WERI-Rb-1 (cell line): ENCODE measurements around the gene LARGE1.

Source experiments
- DNase-seq: peaks from one replicate; pipeline ENCODE4 v3.0.0-alpha.2; 2020
- H3K27ac ChIP-seq: fragments of 250-450 bp; sonication (Bioruptor Pico); 2 replicates; pipeline ENCODE4 v1.5.1; 2020; ENCODE audit warnings: mild to moderate bottlenecking, moderate library complexity
- H3K27me3 ChIP-seq: fragments of 250-450 bp; sonication (Bioruptor Pico); 2 replicates; pipeline ENCODE4 v1.5.1; 2021; ENCODE audit warnings: mild to moderate bottlenecking, low read depth, moderate library complexity; ENCODE audit not compliant: insufficient read depth, severe bottlenecking
- H3K36me3 ChIP-seq: fragments of 250-450 bp; sonication (Bioruptor Pico); 2 replicates; pipeline ENCODE4 v1.5.1; 2020; ENCODE audit warnings: mild to moderate bottlenecking, moderate library complexity
- H3K4me3 ChIP-seq: 2 replicates; pipeline ENCODE4 v1.5.1; 2011; ENCODE audit warnings: low read depth, mild to moderate bottlenecking, control low read depth, low read length
- H3K9me3 ChIP-seq: fragments of 250-450 bp; sonication (Bioruptor Pico); 2 replicates; pipeline ENCODE4 v1.5.1; 2021; ENCODE audit warnings: mild to moderate bottlenecking, moderate library complexity; ENCODE audit not compliant: severe bottlenecking
- CTCF ChIP-seq: IDR thresholded peaks from 2 replicates; pipeline ENCODE4 v1.5.1; 2011; ENCODE audit warnings: low read depth, mild to moderate bottlenecking, control low read depth, inconsistent platforms, low read length

The LARGE1 gene

GRCh38 chr22:33350961-33351360 is 569.3 kb downstream of the LARGE1 start:
- Histone ChIP-seq H3K27ac (no peak overlapping the region), H3K4me3 (no peak overlapping the region), H3K9me3 (no peaks in the 10 kb centered on the region), H3K36me3 (no peaks in the 10 kb centered on the region), H3K27me3 (no peaks in the 10 kb centered on the region)
- TF ChIP-seq CTCF = no peak
- no peak for DNase-seq

GRCh38 chr22:33350491-33350890 is 569.8 kb downstream of the LARGE1 start:
- no peak overlapping the region for H3K4me3 ChIP-seq
- DNase-seq = no peak
- H3K9me3 ChIP-seq = no peaks in the 10 kb centered on the region
- no peak overlapping the region for H3K27ac ChIP-seq
- H3K27me3 ChIP-seq = no peaks in the 10 kb centered on the region
- no peak for TF ChIP-seq CTCF
- no peaks in the 10 kb centered on the region for H3K36me3 ChIP-seq

- no peaks in the 10 kb centered on the region for H3K27me3 ChIP-seq
- no peak overlapping the region for H3K4me3 ChIP-seq
- H3K9me3 ChIP-seq = no peaks in the 10 kb centered on the region
- no peak for DNase-seq
- no peak overlapping the region for H3K27ac ChIP-seq
- no peak for TF ChIP-seq CTCF
- H3K36me3 ChIP-seq = no peaks in the 10 kb centered on the region
Observed at GRCh38 chr22:33347002-33347401, 573.3 kb downstream of the LARGE1 start.

- DNase-seq = no peak
- no peak for TF ChIP-seq CTCF
- H3K27me3 ChIP-seq = no peaks in the 10 kb centered on the region
- H3K4me3 ChIP-seq = no peak overlapping the region
- H3K36me3 ChIP-seq = no peaks in the 10 kb centered on the region
- H3K9me3 ChIP-seq = no peaks in the 10 kb centered on the region
- H3K27ac ChIP-seq = no peak overlapping the region
Observed at GRCh38 chr22:33341611-33342010, 578.7 kb downstream of the LARGE1 start.

GRCh38 chr22:33337524-33337923 is 582.8 kb downstream of the LARGE1 start:
- no peaks in the 10 kb centered on the region for H3K36me3 ChIP-seq
- no peaks in the 10 kb centered on the region for H3K27me3 ChIP-seq
- TF ChIP-seq CTCF = no peak
- no peaks in the 10 kb centered on the region for H3K9me3 ChIP-seq
- no peak overlapping the region for H3K4me3 ChIP-seq
- DNase-seq = no peak
- H3K27ac ChIP-seq = no peak overlapping the region

- no peak for TF ChIP-seq CTCF
- DNase-seq = no peak
Observed at GRCh38 chr22:33335611-33336279, 584.5 kb downstream of the LARGE1 start.

More at GRCh38 chr22:33335611-33336279, 584.5 kb downstream of the LARGE1 start:
- H3K4me3 ChIP-seq = no peak overlapping the region
- H3K9me3 ChIP-seq = no peaks in the 10 kb centered on the region
- no peaks in the 10 kb centered on the region for H3K27me3 ChIP-seq
- no peak overlapping the region for H3K27ac ChIP-seq
- no peaks in the 10 kb centered on the region for H3K36me3 ChIP-seq
